Activated CD4-positive, alpha-beta T cell treated with anti-CD3 and anti-CD28 coated beads, Interleukin-2, amount 10 ng/mL, durations not matched to agents 24 days and 14 days (primary cell): ENCODE measurements around the gene FOXN3. TPM values are rescaled to one million over a fixed set of nuclear protein-coding genes. Genes with fewer than 3 reads are reported as not detected.
"Not testable (repeated sequence)": the region's sequence is repeated elsewhere in the genome, so short reads cannot be mapped to it uniquely, and the experiment has no call there.

Source experiments
- DNase-seq: peaks from one replicate; pipeline ENCODE4 v3.0.0; 2022
- H3K27ac Mint-ChIP-seq: one replicate; pipeline ENCODE4 v1.8.0; 2022; ENCODE audit warnings: mild to moderate bottlenecking, mixed read lengths
- H3K27me3 Mint-ChIP-seq: one replicate; pipeline ENCODE4 v1.8.0; 2022; ENCODE audit warnings: mixed read lengths
- H3K36me3 Mint-ChIP-seq: one replicate; pipeline ENCODE4 v1.8.0; 2022; ENCODE audit warnings: low read depth, mild to moderate bottlenecking, mixed read lengths
- H3K4me1 Mint-ChIP-seq: one replicate; pipeline ENCODE4 v1.8.0; 2021; ENCODE audit warnings: mixed read lengths
- H3K4me3 Mint-ChIP-seq: one replicate; pipeline ENCODE4 v1.8.0; 2022; ENCODE audit warnings: mild to moderate bottlenecking, moderate library complexity, mixed read lengths
- H3K9me3 Mint-ChIP-seq: one replicate; pipeline ENCODE4 v1.8.0; 2021; ENCODE audit warnings: mixed read lengths
- intact Hi-C: fragments of 100-400 bp; cut with micrococcal nuclease; formaldehyde crosslinking; loops from one replicate; pipeline ENCODE4 v1.15.1; 2023
- total RNA-seq: library from RNA; stranded (reverse); gene quantifications from 2 replicates; pipeline ENCODE4 v1.2.3, GENCODE V29; 2022

The FOXN3 gene
- total RNA-seq, 1 donor from 2014 or later, result 80.0 TPM

DNA sequence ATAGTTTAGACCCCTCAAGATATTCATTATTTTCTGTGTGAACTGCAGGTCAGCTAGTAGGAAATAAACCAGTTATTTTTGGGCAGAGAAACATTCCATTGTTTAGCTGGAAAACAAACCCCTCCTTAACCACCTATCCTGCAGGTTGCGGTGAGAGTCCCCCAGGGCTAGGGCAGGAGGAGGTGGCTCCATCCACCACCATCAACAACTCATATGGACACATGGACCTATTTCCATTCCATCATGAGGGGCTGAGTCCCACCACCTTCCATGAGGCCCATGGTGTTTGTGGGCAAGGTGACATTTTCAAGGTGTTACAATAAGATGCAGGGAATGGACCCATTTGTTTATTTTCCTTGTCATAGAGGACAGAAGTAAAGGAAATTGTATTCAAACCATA, 160.1 kb downstream of the FOXN3 start:
- Mint-ChIP-seq H3K9me3 (peaks cover 3% of the 10 kb centered on the region), H3K4me1 (peaks cover 9% of the 10 kb centered on the region), H3K27ac (peak overlapping the region; percentile 10), H3K27me3 (no peaks in the 10 kb centered on the region), H3K4me3 (no peak overlapping the region), H3K36me3 (peaks cover 35% of the 10 kb centered on the region)
- no peak for DNase-seq
- intact Hi-C loops, result no loop called here

DNA sequence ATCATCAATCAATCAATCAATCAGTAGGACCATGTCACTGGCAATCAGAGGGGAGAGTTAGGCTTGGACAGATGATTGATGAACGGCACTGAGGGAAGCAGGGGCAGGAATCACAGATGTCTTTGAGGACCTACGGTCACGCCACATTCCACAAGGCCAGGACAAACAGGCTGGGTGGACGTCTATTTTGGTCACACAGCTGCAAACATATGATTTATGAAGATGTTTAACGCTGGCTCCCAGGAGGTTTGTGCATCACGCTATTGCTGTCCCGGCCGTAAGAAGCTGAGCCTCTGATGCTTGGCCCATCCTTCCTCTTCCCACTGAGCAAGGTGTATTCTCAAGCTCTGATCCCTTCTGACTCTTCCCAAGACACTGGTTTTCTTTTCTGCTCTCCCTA, 160.8 kb downstream of the FOXN3 start:
- Mint-ChIP-seq H3K9me3 (peaks cover 3% of the 10 kb centered on the region), H3K27me3 (no peaks in the 10 kb centered on the region), H3K36me3 (peaks cover 34% of the 10 kb centered on the region), H3K4me1 (peaks cover 9% of the 10 kb centered on the region), H3K4me3 (no peak overlapping the region), H3K27ac (no peak overlapping the region)
- intact Hi-C loops, result no loop called here
- DNase-seq, result no peak

DNA sequence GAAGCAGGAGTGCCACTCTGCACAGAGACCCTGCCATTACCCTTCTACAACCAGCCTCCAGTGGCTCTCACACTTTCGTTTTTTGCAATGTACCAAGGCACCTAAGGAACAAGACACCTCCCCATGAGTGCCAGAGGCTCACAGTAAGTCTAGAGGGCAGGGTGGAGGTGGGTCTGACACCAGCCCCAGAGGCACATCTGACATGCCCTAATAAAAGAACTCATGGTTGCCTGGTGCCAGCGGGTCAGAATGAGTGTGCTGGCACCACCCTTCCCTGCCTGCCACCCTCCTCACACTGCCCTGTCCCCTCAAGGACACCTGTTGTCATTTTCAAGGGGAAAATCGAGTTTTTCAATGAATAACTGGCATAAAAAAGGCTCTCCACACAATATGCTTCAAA, 161.2 kb downstream of the FOXN3 start:
- Mint-ChIP-seq H3K27me3 (no peaks in the 10 kb centered on the region), H3K4me1 (peaks cover 11% of the 10 kb centered on the region), H3K36me3 (peaks cover 33% of the 10 kb centered on the region), H3K9me3 (peaks cover 3% of the 10 kb centered on the region), H3K27ac (no peak overlapping the region), H3K4me3 (no peak overlapping the region)
- intact Hi-C loops, result no loop called here
- no peak for DNase-seq

GRCh38 chr14:89255012-89255411, 162.0 kb downstream of the FOXN3 start:
- H3K27ac Mint-ChIP-seq, result no peak overlapping the region
- peaks cover 38% of the 10 kb centered on the region for H3K36me3 Mint-ChIP-seq
- peaks cover 15% of the 10 kb centered on the region for H3K4me1 Mint-ChIP-seq
- H3K4me3 Mint-ChIP-seq, result no peak overlapping the region
- intact Hi-C loops, result no loop called here
- no peak for DNase-seq
- peaks cover 3% of the 10 kb centered on the region for H3K9me3 Mint-ChIP-seq
- no peaks in the 10 kb centered on the region for H3K27me3 Mint-ChIP-seq

DNA sequence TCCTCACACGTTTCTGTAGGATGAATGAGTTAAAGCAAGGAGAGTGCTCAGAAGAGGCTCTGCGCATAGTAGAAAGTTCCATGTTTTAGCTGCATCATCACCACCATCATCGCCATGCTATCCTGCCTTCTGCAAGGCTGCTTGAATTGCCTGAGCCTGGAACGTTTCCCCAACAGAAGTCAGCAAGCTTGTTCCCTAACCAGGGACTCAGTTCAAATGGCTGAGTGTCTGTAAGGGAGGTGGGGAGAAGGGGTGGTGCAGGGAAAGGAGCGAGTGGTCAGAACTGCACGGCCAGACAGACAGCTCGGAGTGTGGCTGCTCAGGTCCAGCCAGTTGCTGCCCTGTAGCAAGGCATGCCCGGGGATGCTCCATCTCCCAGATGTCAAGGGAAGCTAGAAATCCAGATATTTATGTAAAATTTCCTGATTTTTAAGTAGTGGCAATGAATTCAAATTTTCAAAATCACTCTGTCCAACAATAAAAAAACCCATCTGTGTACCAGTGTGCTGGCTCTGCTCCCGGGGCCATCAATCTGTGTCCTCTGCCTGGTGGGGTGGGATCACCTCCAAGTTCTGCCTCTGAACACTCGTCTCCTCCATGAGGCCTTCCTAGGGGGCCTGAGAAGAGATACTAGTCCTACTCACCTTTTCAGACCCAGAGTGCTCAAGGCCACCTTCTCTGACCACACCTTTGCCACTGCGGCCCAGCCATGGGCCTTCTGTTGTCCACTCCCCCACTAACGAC, 162.7 kb downstream of the FOXN3 start:
- intact Hi-C loops, result no loop called here

DNA sequence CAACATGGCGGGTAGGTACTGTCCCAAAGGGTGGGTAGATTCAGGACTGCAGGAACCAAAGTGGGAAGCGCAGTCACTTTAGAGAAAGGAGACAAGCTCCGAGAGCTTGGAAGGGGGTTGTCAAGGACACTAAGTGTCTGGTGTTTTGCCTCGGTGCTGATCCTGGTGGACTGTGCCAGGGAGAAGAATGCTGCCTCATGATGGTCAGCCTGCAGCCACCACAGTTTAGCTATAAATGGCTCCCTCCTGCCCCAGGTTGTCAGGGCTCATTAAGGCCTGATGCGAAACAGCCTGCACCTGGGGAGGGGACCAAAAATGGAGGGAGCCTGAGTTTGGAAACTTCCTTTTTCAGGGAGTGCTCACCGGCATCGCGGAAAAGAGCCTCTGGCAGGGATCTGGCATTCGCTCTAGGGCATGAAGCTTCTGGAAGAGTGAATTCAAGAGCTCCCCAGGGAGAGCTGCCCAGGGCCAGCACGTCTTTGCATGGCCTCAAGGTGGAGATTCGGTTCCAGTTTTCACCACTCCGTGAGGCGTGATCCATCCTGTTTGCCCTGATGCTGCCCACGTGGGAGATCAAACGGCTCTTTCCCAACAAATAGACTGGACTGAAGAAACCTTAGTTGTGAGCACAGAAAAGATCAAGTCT, 164.0 kb downstream of the FOXN3 start:
- Mint-ChIP-seq H3K27me3 (no peaks in the 10 kb centered on the region), H3K4me3 (no peak overlapping the region), H3K9me3 (no peaks in the 10 kb centered on the region), H3K4me1 (peaks cover 12% of the 10 kb centered on the region), H3K27ac (no peak overlapping the region), H3K36me3 (peaks cover 36% of the 10 kb centered on the region)
- DNase-seq, result no peak
- intact Hi-C loops, result no loop called here

More for the DNA sequence above, 162.7 kb downstream of the FOXN3 start:
- no peak for DNase-seq
- H3K4me1 Mint-ChIP-seq, result peaks cover 16% of the 10 kb centered on the region
- H3K27ac Mint-ChIP-seq, result no peak overlapping the region
- H3K4me3 Mint-ChIP-seq, result no peak overlapping the region
- peaks cover 41% of the 10 kb centered on the region for H3K36me3 Mint-ChIP-seq
- peaks cover 3% of the 10 kb centered on the region for H3K9me3 Mint-ChIP-seq
- no peaks in the 10 kb centered on the region for H3K27me3 Mint-ChIP-seq

DNA sequence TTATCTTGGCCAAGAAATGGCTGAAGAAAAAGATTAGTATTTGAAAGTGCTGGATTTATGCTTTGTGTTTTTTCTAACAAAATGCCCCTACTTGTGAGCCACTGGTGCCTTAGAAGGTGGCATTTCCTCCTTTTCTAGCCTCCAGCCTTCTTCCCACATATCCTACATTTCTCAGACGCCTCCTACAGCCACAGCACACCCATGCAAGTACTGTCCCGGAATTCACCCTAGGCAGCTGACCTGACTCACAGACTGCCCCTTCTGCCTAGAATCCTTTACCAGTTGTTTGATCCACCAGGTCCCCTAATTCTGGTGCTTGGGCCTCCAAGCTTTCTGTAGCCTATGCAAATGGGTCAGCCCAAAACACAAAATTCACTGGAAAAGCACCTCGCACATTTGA, 166.0 kb downstream of the FOXN3 start:
- Mint-ChIP-seq H3K9me3 (no peaks in the 10 kb centered on the region), H3K4me1 (peaks cover 12% of the 10 kb centered on the region), H3K27me3 (no peaks in the 10 kb centered on the region), H3K4me3 (no peak overlapping the region), H3K36me3 (peaks cover 20% of the 10 kb centered on the region), H3K27ac (no peak overlapping the region)
- DNase-seq, result no peak
- intact Hi-C loops, result no loop called here

GRCh38 chr14:89250655-89250975, 166.4 kb downstream of the FOXN3 start:
- H3K4me3 Mint-ChIP-seq, DNase-seq, H3K27me3 Mint-ChIP-seq, H3K9me3 Mint-ChIP-seq, H3K27ac Mint-ChIP-seq, intact Hi-C loops: not testable (repeated sequence)
- peaks cover 19% of the 10 kb centered on the region for H3K36me3 Mint-ChIP-seq
- peaks cover 10% of the 10 kb centered on the region for H3K4me1 Mint-ChIP-seq

DNA sequence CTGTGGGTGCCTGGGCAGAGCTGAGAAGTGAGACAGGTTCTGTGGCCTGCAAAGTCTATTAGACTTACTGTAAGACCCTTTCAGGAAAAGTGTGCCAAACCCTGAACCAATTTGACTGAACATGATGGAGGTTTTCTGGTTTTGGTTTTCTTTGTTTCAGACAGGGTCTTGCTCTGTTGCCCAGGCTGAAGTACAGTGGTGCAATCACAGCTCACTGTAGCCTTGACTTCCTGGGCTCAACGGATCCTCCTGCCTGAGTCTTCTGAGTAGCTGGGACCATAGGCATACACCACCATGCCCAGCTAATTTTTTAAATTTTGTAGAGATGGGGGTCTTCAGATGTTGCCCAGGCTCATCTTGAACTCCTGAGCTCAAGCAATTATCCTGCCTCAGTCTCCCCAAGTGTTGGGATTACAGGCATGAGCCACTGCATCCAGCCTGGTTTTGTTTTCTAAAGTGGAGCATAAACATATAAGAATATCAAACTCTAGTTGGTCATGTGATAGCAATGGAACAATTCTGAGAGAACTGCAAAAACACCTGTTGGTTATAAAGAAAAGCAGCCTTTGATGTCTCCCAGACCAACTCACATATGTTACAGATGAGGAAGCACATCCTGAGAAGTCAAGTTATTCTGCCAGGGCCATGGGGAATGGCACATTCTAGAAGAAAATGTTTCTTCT, 166.9 kb downstream of the FOXN3 start:
- Mint-ChIP-seq H3K36me3 (peaks cover 19% of the 10 kb centered on the region), H3K27me3 (no peaks in the 10 kb centered on the region), H3K9me3 (no peaks in the 10 kb centered on the region), H3K27ac (no peak overlapping the region), H3K4me3 (no peak overlapping the region), H3K4me1 (peaks cover 10% of the 10 kb centered on the region)
- no peak for DNase-seq
- intact Hi-C loops, result no loop called here

DNA sequence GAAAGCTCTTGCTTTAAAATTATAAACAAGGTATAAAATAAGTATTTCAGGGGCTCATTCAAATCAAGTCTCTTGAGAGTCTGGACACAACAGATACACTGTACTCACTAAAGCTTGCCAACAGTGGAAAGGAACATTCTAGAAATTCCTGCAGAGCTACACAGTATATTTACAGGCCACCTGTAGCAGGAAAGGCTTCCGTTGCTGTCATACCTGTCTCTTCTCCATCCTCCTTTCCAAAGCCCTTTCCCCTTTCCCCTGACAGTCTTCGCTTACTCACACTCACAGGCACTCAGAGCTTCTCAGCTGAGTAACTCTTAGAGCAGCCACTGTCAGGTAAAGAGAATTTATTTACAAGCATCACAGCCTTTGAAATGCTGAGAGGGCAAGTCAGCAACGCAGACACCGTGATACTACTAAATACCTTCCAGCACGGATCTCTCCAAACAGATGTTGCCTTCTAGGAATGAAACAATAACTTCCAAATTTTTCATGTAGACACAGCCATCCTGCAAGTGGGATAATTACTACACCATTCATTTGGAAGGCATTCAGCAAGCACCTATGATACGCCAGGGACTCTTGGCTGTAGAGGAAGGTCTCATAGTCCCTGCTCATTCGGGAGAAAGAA, 167.9 kb downstream of the FOXN3 start:
- Mint-ChIP-seq H3K4me3 (no peak overlapping the region), H3K4me1 (peaks cover 12% of the 10 kb centered on the region), H3K36me3 (peaks cover 18% of the 10 kb centered on the region), H3K27ac (no peak overlapping the region), H3K9me3 (no peaks in the 10 kb centered on the region), H3K27me3 (no peaks in the 10 kb centered on the region)
- intact Hi-C loops, result no loop called here
- DNase-seq, result no peak

DNA sequence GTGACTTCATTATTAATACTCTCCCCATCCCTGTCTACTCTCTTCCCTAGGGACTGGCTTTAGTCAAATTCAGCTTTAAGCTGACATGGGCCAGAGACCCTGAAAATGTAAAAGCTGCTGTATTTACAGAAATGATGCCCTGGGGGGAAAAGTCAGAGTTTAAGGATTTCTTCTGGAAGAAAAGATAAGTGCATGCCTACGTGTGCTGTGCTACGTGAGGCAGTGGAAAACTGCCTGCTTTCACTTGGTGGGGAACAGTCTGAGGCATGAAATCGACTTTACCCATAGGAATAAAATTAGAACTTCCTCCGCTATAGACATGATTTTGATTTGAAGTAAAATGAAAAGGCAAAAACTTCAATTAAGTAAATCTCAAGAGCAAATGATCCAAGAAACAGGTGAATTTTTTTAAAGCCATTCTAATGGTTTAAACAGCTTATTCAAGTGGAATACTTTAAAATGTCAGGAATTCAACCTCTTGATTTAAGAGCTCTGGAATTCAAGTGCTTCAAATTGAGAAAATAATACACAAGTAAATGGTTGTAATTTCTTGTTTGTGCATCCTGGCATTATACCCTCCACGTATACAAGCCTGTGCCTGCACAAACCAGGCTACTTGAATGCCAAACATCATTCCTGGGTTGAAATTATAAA, 168.5 kb downstream of the FOXN3 start:
- H3K9me3 Mint-ChIP-seq, result no peaks in the 10 kb centered on the region
- H3K4me1 Mint-ChIP-seq, result peaks cover 15% of the 10 kb centered on the region
- H3K4me3 Mint-ChIP-seq, result no peak overlapping the region
- no peak for DNase-seq
- peaks cover 16% of the 10 kb centered on the region for H3K36me3 Mint-ChIP-seq
- intact Hi-C loops, result no loop called here
- H3K27me3 Mint-ChIP-seq, result no peaks in the 10 kb centered on the region
- H3K27ac Mint-ChIP-seq, result no peak overlapping the region

GRCh38 chr14:89247457-89248122, 169.4 kb downstream of the FOXN3 start:
- H3K27me3 Mint-ChIP-seq, result no peaks in the 10 kb centered on the region
- DNase-seq, result no peak
- no peak overlapping the region for H3K4me3 Mint-ChIP-seq
- intact Hi-C loops, result no loop called here
- H3K4me1 Mint-ChIP-seq, result peaks cover 16% of the 10 kb centered on the region
- no peaks in the 10 kb centered on the region for H3K9me3 Mint-ChIP-seq
- H3K27ac Mint-ChIP-seq, result no peak overlapping the region
- peaks cover 12% of the 10 kb centered on the region for H3K36me3 Mint-ChIP-seq

GRCh38 chr14:89246290-89246689, 170.7 kb downstream of the FOXN3 start:
- H3K36me3 Mint-ChIP-seq, result peaks cover 12% of the 10 kb centered on the region
- no peaks in the 10 kb centered on the region for H3K9me3 Mint-ChIP-seq
- H3K27ac Mint-ChIP-seq, result no peak overlapping the region
- no peak for DNase-seq
- H3K4me3 Mint-ChIP-seq, result no peak overlapping the region
- intact Hi-C loops, result no loop called here
- H3K27me3 Mint-ChIP-seq, result no peaks in the 10 kb centered on the region
- peaks cover 17% of the 10 kb centered on the region for H3K4me1 Mint-ChIP-seq
